HL-60/S4 (cell line): ENCODE results near the gene RBMY1F.
"Not testable (repeated sequence)": the region's sequence is repeated elsewhere in the genome, so short reads cannot be mapped to it uniquely, and the experiment has no call there.

Experiments
- in situ Hi-C: fragments of 300-500 bp; cut with MboI; formaldehyde crosslinking; loops from 2 replicates; pipeline ENCODE4 v1.14.3; 2022; ENCODE audit warnings: low sequenced_read_pairs

RBMY1F gene

GRCh38 chrY:22182823-22183222, at the start of gene RBMY1F:
RBMY1F (minus strand) TSS chrY:22182923; CDS start chrY:22180969, 1,954 bp downstream.
- in situ Hi-C loops, result not testable (repeated sequence)

DNA sequence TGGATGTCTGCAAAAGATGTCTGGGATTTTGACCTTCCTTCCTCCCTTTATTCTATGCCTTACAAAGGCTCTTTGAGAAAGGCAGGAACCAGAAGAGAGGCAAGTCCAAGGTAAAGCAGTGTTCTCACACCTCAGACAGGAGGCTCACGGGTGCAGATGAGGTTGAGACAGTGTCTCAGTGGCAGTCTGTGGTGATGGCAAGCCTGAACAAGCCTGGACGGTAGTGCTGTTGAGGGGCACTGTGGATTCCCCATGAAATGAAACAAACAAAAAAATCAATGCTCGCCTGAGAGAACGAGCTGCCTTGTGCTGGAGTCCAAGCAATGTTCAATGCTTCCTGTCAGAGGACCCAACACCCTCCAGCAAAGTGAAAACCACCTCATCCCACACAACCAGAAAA, 31.6 kb downstream of the RBMY1F start:
- in situ Hi-C loops, result not testable (repeated sequence)

- in situ Hi-C loops, result not testable (repeated sequence)
Observed at GRCh38 chrY:22141011-22141695, 41.6 kb downstream of the RBMY1F start.

DNA sequence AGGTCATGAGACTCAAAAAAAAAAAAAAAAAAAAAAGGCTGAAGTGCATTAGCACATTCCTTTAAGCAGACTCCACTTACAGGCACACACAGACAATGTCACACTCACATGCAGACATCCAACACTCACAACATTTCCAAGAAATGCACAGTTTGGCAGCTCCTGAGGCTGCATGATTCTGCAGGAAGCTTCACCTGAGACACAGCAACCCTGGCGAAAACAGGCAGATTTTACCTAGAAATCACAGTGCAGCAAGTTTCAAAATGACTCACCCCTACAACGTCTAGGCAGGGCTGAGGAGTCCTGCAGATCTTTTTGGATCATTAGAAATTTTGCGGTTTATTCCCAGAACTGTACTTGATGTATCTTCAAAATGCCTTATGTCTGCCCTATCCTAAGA, 48.0 kb downstream of the RBMY1F start:
- in situ Hi-C loops, result not testable (repeated sequence)

- in situ Hi-C loops, result not testable (repeated sequence)
Observed at GRCh38 chrY:22130494-22130893, 52.2 kb downstream of the RBMY1F start.
